Neural progenitor cell (in vitro differentiated cells): ENCODE results near the gene RAET1L. TPM values are rescaled to one million over a fixed set of nuclear protein-coding genes. Genes with fewer than 3 reads are reported as not detected.

Source experiments
- DNase-seq: peaks from one replicate; pipeline ENCODE4 v3.0.0-alpha.2; 2016; ENCODE audit warnings: low spot score
- H2AFZ ChIP-seq: fragments of 200-600 bp; sonication (generic); replicated peaks from 2 replicates; pipeline ENCODE4 v1.6.1; 2016; ENCODE audit warnings: antibody characterized with exemption
- H3F3A ChIP-seq: fragments of 200-600 bp; sonication (generic); 2 replicates; pipeline ENCODE4 v1.6.1; 2016; ENCODE audit warnings: antibody characterized with exemption, low read depth
- H3K27ac ChIP-seq: fragments of 200-600 bp; sonication (generic); 2 replicates; pipeline ENCODE4 v1.5.1; 2016; ENCODE audit warnings: mild to moderate bottlenecking
- H3K27me3 ChIP-seq: fragments of 200-600 bp; sonication (generic); 2 replicates; pipeline ENCODE4 v1.6.1; 2016; ENCODE audit warnings: mild to moderate bottlenecking, moderate library complexity
- H3K36me3 ChIP-seq: fragments of 200-600 bp; sonication (generic); 2 replicates; pipeline ENCODE4 v1.5.1; 2016
- H3K4me1 ChIP-seq: fragments of 200-600 bp; sonication (generic); 2 replicates; pipeline ENCODE4 v1.6.1; 2016; ENCODE audit warnings: mixed run types
- H3K4me2 ChIP-seq: fragments of 200-600 bp; sonication (generic); 2 replicates; pipeline ENCODE4 v1.6.1; 2016
- H3K4me3 ChIP-seq: fragments of 200-600 bp; sonication (generic); 2 replicates; pipeline ENCODE4 v1.5.1; 2016
- H3K79me2 ChIP-seq: fragments of 200-600 bp; sonication (generic); 2 replicates; pipeline ENCODE4 v1.6.1; 2016; ENCODE audit warnings: low read depth
- H3K9ac ChIP-seq: fragments of 200-600 bp; sonication (generic); 2 replicates; pipeline ENCODE4 v1.6.1; 2016
- H3K9me3 ChIP-seq: fragments of 200-600 bp; sonication (generic); 2 replicates; pipeline ENCODE4 v1.5.1; 2016; ENCODE audit warnings: low read depth
- H4K20me1 ChIP-seq: fragments of 200-600 bp; sonication (generic); 2 replicates; pipeline ENCODE4 v1.6.1; 2016; ENCODE audit warnings: low read depth
- H3K27ac Mint-ChIP-seq: 3 replicates; pipeline ENCODE4 v1.8.0; 2021; ENCODE audit warnings: mixed read lengths
- H3K27me3 Mint-ChIP-seq: 2 replicates; pipeline ENCODE4 v1.8.0; 2022; ENCODE audit warnings: low read depth, mild to moderate bottlenecking, inconsistent platforms, moderate library complexity, mixed read lengths; ENCODE audit not compliant: insufficient read depth
- H3K36me3 Mint-ChIP-seq: 3 replicates; pipeline ENCODE4 v1.8.0; 2021; ENCODE audit warnings: mixed read lengths
- H3K4me1 Mint-ChIP-seq: 3 replicates; pipeline ENCODE4 v1.8.0; 2021; ENCODE audit warnings: mixed read lengths
- H3K4me3 Mint-ChIP-seq: 3 replicates; pipeline ENCODE4 v1.8.0; 2021; ENCODE audit warnings: mild to moderate bottlenecking, moderate library complexity, mixed read lengths
- H3K9me3 Mint-ChIP-seq: 3 replicates; pipeline ENCODE4 v1.8.0; 2020; ENCODE audit warnings: mixed read lengths
- EZH2 ChIP-seq: fragments of 200-600 bp; sonication (generic); IDR thresholded peaks from 2 replicates; pipeline ENCODE4 v1.6.1; 2017; ENCODE audit warnings: antibody characterized with exemption, mild to moderate bottlenecking, moderate library complexity
- EZH2phosphoT487 ChIP-seq: fragments of 200-600 bp; sonication (generic); IDR thresholded peaks from 2 replicates; pipeline ENCODE4 v1.6.1; 2017; ENCODE audit warnings: antibody characterized with exemption
- total RNA-seq: library from RNA; depleted of rRNA; stranded (reverse); fragments of >200 nt; gene quantifications from 2 replicates; pipeline ENCODE4 v1.2.3, GENCODE V29; 2015; ENCODE audit warnings: low replicate concordance
- TF ChIP-seq, protein P1 (sequence below): fragments of 200-600 bp; sonication (generic); IDR thresholded peaks from 2 replicates; pipeline ENCODE4 v1.5.1; 2017; ENCODE audit warnings: antibody characterized with exemption, mild to moderate bottlenecking

Gene RAET1L
- total RNA-seq, 1 donor from 2014 or later = not detected

DNA sequence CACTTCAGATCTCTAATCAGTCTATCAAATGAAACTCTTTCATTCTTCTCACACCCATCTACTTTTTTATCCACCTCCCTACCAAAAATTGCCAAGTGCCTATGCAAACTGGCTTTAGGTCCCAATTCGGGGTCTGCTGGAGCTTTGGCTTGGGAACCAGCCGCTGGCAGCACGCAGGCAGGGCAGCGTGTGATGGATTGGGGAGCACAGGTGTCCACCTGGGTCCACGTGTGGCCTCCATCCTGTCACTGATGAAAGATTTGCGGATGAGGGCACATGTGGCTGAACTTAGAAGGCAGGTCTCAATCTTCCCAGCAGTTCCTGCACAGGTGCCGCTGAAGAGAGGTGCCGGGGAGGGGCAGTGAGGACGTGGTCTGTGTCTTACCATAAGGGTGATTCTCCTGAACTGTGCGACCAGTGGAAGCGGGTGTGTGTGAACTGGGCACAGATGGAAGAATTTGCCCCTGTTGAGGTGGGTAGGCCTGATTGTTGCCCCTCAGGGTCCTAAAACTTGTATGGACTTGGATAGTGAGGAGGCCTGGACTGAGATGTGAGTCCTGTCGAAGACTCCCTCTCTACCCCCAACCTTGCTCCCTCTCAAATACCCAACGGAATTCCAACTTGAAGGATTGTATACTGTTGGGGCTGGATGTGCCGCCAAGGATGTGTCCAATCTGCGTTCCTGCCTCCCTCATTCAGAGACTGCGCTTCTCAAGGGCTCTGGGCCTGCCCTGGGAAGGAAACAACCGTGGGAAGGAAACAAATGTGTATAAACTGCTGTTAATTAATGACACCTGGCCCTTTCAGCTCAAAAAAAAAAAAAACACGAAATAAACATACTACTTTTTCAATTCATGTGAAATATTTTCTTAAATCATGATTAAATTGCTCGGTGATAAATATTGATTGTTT lies 18.4 kb upstream of the RAET1L start:
- H3K4me3 ChIP-seq = no peak overlapping the region
- DNase-seq = no peak
- H3F3A ChIP-seq = no peaks in the 10 kb centered on the region
- H3K4me1 ChIP-seq = no peaks in the 10 kb centered on the region
- H3K9me3 ChIP-seq = no peaks in the 10 kb centered on the region
- no peak overlapping the region for H3K9ac ChIP-seq
- peaks cover 21% of the 10 kb centered on the region for H3K4me1 Mint-ChIP-seq
- H3K27me3 ChIP-seq = peaks cover 55% of the 10 kb centered on the region
- TF ChIP-seq EZH2phosphoT487 = no peak
- no peak for TF ChIP-seq EZH2
- TF ChIP-seq, protein P1, sequence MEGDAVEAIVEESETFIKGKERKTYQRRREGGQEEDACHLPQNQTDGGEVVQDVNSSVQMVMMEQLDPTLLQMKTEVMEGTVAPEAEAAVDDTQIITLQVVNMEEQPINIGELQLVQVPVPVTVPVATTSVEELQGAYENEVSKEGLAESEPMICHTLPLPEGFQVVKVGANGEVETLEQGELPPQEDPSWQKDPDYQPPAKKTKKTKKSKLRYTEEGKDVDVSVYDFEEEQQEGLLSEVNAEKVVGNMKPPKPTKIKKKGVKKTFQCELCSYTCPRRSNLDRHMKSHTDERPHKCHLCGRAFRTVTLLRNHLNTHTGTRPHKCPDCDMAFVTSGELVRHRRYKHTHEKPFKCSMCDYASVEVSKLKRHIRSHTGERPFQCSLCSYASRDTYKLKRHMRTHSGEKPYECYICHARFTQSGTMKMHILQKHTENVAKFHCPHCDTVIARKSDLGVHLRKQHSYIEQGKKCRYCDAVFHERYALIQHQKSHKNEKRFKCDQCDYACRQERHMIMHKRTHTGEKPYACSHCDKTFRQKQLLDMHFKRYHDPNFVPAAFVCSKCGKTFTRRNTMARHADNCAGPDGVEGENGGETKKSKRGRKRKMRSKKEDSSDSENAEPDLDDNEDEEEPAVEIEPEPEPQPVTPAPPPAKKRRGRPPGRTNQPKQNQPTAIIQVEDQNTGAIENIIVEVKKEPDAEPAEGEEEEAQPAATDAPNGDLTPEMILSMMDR = no peak
- H3K27me3 Mint-ChIP-seq = peaks cover 32% of the 10 kb centered on the region
- H3K79me2 ChIP-seq = no peaks in the 10 kb centered on the region
- no peaks in the 10 kb centered on the region for H3K36me3 ChIP-seq
- H3K27ac ChIP-seq = no peak overlapping the region
- no peak overlapping the region for H3K4me2 ChIP-seq
- no peaks in the 10 kb centered on the region for H4K20me1 ChIP-seq
- no peaks in the 10 kb centered on the region for H3K36me3 Mint-ChIP-seq
- no peak overlapping the region for H3K4me3 Mint-ChIP-seq
- peaks cover 3% of the 10 kb centered on the region for H3K9me3 Mint-ChIP-seq
- H3K27ac Mint-ChIP-seq = no peak overlapping the region
- H2AFZ ChIP-seq = no peak overlapping the region

DNA sequence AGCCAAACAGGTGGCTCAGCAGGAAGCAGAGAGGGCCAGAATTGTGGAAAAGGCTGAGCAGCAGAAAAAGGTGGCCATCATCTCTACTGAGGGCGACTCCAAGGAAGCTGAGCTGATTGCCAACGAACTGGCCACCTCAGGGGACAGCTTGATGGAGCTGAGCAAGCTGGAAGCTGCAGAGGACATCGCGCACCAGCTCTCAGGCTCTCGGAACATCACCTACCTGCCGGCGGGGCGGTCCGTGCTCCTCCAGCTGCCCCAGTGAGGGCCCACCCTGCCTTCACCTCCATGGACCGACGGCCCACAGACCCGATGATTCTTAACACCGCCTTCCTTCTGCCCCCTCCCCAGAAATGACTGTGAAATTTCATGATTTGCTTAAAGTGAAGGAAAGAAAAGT lies 17.8 kb upstream of the RAET1L start:
- no peaks in the 10 kb centered on the region for H3K79me2 ChIP-seq
- no peak overlapping the region for H3K4me2 ChIP-seq
- Mint-ChIP-seq H3K27me3 (peaks cover 37% of the 10 kb centered on the region), H3K4me3 (no peak overlapping the region), H3K4me1 (peaks cover 22% of the 10 kb centered on the region), H3K36me3 (no peaks in the 10 kb centered on the region), H3K27ac (no peak overlapping the region), H3K9me3 (peaks cover 6% of the 10 kb centered on the region)
- no peak for DNase-seq
- H4K20me1 ChIP-seq = no peaks in the 10 kb centered on the region
- no peak overlapping the region for H2AFZ ChIP-seq
- H3F3A ChIP-seq = no peaks in the 10 kb centered on the region
- H3K4me3 ChIP-seq = no peak overlapping the region
- no peaks in the 10 kb centered on the region for H3K36me3 ChIP-seq
- H3K27me3 ChIP-seq = peaks cover 59% of the 10 kb centered on the region
- H3K9ac ChIP-seq = no peak overlapping the region
- H3K27ac ChIP-seq = no peak overlapping the region
- H3K9me3 ChIP-seq = no peaks in the 10 kb centered on the region
- TF ChIP-seq, protein P1 = no peak
- TF ChIP-seq EZH2 (no peak), EZH2phosphoT487 (no peak)
- no peaks in the 10 kb centered on the region for H3K4me1 ChIP-seq

DNA sequence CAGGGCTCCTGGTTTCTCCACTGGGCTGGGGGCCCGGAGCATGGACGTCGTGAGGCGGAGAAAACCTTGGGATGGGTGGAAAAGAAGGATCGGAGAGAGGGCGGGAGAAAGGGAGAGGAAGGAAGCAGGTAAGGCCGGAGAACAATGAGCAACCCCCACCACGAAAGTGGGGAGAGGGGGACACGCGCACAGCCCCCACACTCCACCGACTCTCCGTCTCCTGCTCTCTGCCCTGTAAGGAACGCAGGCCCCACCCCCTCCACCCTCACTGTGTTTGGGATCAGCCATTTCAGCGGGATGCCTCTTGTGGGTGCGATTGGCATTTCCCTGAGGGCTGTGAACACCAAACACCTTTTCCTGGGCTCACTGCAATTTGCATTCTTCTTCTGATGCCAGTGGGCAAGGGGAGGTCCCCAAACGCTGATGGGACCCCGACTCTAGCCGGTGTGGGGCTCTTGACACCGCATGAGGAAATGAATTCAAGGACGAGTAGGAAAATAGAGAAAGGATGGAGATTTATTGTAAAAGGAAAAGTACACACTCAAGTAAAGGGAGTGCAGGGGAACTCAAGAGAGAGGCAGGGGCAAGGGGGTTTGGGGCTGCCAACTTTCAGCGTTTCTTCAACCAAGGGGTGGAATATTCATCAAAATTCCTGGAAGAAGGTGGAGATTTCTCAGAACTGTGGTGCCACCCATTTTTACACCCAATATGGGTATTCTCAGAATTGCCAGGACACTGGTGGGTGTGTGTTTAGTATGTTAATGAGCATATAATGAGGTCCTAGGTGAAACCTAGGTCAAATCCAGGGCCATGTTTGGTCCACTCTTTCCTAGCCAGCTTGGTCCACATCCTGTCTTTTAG lies 13.1 kb upstream of the RAET1L start:
- Histone ChIP-seq H2AFZ (peak overlapping the region; percentile 81), H3K27ac (no peak overlapping the region), H3K36me3 (no peaks in the 10 kb centered on the region), H4K20me1 (peaks cover 8% of the 10 kb centered on the region), H3K9ac (no peak overlapping the region), H3K4me3 (peak overlapping the region; percentile 28), H3K79me2 (no peaks in the 10 kb centered on the region), H3K4me2 (peak overlapping the region; percentile 72), H3K27me3 (peaks cover 96% of the 10 kb centered on the region), H3K9me3 (no peaks in the 10 kb centered on the region), H3F3A (no peaks in the 10 kb centered on the region), H3K4me1 (peaks cover 4% of the 10 kb centered on the region)
- TF ChIP-seq EZH2 = peak; percentile 75
- peak; percentile 58 for TF ChIP-seq EZH2phosphoT487
- TF ChIP-seq, protein P1 = no peak
- no peak overlapping the region for H3K27ac Mint-ChIP-seq
- H3K27me3 Mint-ChIP-seq = peaks cover 65% of the 10 kb centered on the region
- H3K9me3 Mint-ChIP-seq = peaks cover 11% of the 10 kb centered on the region
- peak; percentile 29 for DNase-seq
- peak overlapping the region; percentile 78 for H3K4me3 Mint-ChIP-seq
- H3K4me1 Mint-ChIP-seq = peaks cover 16% of the 10 kb centered on the region
- H3K36me3 Mint-ChIP-seq = no peaks in the 10 kb centered on the region
